NCI-H2196 (cell line): ENCODE measurements around the gene ZNF841.
"Not testable (repeated sequence)": the region's sequence is repeated elsewhere in the genome, so short reads cannot be mapped to it uniquely, and the experiment has no call there.

Experiments used
- DNase-seq: peaks from one replicate; lab custom pipeline; 2025; ENCODE audit not compliant: unreplicated experiment; lab: John Stamatoyannopoulos, UW

Gene ZNF841

GRCh38 chr19:52095172-52096014, at the start of gene ZNF841:
TSS of gene ZNF841 (minus strand) at chr19:52095765. CDS start at chr19:52084801, 10,964 bp downstream.
- DNase-seq: peak; percentile 89

DNA sequence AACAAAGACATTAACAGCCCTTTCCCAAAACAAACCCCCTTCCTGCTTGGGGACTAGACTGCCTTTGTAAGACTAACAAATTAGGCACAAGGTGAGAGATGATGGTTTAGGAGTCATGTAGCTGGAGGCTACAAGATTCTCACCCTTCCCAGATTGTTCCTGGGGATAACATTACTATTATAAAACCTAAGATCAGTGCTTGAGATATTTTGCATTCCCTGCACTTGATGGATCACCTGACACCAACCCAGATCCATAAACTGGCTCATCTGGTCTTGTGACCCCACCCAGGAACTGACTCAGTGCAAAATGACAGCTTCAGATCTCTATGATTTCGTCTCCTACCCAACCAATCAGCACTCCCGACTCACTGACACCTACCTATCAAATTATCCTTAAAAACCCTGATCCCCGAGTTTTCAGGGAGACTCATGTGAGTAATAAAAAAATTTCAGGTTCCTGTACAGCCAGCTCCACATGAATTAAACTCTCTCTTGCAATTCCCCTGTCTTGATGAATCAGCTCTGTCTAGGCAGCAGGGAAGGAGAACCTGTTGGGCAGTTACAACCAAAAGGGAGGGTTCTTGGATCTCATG, 46.5 kb upstream of the ZNF841 start:
- no peak for DNase-seq

- DNase-seq: no peak
Observed at GRCh38 chr19:52141203-52141602, 45.6 kb upstream of the ZNF841 start.

GRCh38 chr19:52140032-52140710, 44.6 kb upstream of the ZNF841 start:
- DNase-seq: no peak

- peak; percentile 96 for DNase-seq
Observed at GRCh38 chr19:52139252-52140031, 43.9 kb upstream of the ZNF841 start, which contains the start of gene ZNF616. TSS of gene ZNF616 (minus strand) at chr19:52139938. CDS start at chr19:52130512, 9,426 bp downstream.

DNA sequence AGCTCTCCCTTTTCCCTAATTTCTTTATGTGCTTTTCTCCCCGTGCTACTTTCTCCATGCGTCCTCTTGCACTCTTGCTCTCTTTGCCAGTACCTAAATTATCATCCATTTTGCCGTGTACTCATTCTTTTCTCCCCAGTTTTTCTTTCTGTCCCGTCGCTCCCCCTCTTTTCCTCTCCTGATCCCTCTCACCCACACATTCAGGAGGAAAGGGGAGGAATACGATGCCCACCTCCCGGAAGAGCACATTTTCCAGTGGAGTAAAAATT, 43.4 kb upstream of the ZNF841 start:
- no peak for DNase-seq

DNA sequence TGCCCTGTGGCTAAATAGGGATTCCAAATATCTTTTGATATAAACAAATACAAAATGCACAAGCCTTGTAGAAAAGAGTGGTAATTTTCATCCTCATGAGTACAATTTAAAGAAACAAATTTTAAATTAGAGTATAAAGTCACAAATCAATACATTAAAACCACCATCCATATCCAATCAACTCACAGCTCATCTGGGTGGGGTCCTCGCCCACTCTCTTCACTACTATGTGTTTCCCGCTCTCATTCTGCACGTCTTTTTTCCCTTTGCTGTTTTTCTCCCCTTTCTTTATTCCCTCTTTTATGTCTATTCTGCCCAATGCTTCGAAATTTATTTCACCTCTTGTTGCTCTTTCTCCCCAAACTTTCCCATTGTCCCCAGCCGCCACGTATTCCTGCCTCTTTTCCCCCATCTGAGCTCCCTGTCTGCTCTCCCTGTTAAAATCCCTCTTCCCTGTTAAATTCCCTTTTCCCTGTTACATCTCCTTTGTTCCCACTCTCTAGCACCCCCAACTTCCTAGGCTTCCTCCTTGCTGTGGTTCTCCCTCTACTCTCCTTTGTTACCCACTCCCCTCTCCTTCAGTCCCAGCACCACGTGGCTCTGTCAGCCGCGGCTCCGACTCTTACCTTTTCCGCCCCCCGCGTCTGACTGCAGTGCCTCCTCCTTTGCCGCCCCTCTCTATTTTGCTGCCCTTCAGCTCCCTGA, 42.9 kb upstream of the ZNF841 start:
- peak; percentile 2 for DNase-seq

DNA sequence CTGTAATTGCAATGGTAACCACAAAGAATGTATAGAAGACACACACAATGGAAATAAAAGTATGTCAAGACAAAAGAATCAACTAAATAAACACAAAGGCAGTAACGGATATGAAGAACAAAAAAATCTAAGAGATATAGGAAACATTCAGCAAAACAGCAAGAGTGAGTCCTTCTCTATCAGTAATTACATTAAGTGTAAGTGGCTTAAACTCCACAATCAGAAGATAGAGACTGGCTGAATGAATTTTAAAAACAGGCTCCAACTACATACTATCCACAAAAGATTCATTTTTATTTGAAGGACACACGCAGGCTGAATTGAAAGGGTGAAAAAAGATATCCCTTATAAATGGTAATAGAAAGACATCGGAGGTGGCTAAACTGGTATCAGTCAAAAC, 24.7 kb upstream of the ZNF841 start:
- DNase-seq: no peak

DNA sequence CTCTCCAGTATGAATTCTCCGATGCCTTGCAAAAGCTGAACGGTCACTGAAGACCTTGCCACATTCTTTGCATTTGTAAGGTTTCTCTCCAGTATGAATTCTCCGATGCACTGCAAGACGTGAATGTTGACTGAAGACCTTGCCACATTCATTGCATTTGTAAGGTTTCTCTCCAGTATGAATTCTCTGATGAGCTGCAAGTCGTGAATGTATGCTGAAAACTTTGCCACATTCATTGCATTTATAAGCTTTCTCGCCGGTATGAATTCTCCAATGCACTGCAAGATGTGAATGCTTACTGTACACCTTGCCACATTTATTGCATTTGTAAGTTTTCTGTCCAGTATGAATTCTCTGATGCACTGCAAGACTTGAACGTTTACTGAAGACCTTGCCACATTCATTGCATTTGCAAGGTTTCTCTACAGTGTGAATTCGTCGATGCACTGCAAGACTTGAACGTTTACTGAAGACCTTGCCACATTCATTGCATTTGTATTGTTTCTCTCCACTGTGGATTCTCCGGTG, 20.0 kb upstream of the ZNF841 start:
- DNase-seq: no peak

GRCh38 chr19:52114691-52115090, 19.1 kb upstream of the ZNF841 start:
- DNase-seq: no peak

DNA sequence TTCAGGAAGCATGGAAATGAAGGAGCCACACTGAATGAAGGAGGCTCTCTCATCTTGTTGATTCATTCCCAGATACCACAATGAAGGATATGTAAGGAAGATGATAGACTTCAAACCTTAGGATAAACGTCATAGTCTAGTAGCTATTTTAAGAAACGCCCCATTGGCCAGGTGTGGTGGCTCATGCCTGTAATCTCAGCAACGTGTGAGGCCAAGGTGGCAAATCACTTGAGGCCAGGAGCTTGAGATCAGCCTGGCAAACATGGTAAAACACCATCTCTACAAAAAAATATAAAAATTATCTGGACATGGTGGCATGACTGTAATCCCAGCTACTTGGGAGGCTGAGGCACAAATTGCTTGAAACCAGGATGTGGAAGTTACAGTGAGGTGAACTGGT, 17.1 kb upstream of the ZNF841 start:
- DNase-seq: no peak

GRCh38 chr19:52110780-52111179, 15.2 kb upstream of the ZNF841 start:
- DNase-seq: no peak

- no peak for DNase-seq
Observed at GRCh38 chr19:52102782-52103181, 7.2 kb upstream of the ZNF841 start.

DNA sequence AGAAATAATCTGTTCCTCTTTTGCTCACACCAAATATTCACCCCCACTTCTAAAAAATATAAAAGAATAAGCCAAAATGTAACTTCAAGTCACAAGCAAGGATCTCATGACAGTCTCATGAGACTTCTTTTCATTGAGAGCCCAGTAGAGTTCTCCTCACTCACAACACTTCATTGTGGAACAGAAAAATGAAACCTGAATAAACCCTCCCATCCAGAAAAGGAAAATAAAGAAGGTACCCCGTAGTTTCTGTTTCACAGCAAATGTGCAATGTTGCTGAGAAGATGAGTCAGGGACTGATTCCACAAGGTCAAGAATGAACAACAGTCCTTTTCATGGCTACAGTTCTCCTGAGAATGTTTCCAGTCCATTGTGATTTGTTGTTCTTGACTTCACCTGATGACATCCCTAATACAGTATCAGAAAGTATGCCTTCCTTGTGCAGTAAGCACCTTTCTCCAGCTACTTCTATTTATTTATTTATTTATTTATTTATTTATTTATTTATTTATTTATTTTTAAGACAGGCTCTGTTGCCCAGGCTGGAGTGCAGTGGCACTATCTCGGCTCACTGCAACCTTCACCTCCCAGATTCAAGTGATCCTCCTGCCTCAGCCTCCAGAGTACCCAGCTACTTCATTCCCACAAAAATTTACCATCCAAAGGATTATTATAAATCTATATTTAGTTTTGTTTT, 6.4 kb upstream of the ZNF841 start:
- no peak for DNase-seq

DNA sequence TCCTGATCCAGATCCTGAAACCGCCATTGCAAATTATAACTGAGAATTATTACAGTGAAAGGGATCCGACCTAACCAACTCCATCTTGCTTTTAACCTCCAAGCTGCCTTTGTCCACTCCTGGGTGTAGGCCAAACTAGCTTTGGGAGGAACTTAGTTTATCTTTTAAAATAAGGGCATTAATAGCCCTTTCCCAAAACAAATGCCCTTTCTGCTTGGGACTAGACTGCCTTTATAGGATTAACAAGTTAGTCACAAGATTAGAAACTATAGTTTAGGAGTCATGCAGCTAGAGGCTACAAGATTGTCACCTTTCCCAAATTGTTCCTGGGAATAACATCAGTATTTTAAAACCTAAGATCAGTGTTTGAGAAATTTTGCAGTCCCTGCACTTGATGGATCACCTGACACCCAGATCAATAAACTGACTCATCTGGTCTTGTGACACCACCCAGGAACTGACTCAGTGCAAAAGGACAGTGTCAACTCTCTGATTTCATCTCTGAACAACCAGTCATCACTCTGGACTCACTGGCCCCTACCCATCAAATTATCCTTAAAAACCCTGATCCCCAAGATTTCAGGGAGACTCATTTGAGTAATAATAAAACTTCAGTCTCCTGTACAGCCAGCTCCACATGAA, 4.1 kb upstream of the ZNF841 start:
- no peak for DNase-seq

DNA sequence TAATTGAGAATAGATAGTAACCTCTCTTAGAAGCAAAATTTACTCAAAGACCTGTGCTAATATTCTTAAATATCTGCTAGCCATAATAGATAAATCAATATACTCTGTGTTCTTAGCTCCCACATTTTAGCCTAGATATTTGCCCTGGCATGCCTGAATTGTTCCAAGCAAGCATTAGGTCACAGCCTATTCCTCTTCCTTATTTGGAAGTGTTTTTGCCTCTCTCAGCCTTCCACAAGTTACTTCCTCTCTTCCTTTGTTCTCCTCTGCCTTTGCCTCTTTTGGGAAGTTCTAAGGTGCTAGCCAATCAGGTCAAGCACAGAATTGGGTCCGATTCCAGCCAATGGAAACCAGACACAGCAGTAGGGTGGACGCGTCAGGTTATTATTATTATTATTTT, 851 bp upstream of the ZNF841 start:
- DNase-seq: not testable (repeated sequence)

DNA sequence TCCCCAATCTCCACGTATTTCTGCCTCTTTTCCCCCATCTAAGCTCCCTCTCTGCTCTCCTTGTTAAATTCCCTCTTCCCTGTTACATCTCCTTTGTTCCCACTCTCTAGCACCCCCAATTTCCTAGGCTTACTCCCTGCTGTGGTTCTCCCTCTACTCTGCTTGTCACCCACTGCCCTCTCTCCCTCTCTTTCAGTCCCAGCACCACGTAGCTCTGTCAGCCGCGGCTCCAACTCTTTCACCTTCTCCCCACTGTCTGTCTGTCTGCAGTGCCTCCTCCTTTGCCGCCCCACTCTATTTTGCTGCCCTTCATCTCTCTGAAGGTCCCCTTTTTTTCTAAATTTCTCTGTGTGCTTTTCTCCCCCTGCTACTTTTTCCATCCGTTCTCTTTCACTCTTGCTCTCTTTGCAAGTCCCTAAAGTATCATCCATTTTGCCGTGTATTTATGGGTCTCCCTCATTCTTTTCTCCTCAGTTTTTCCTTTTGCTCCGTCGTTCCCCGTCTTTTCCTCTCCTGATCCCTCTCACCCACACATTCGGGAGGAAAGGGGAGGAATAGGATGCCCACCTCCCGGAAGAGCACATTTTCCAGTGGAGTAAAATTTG, 937 bp downstream of the ZNF841 start:
- DNase-seq: no peak

DNA sequence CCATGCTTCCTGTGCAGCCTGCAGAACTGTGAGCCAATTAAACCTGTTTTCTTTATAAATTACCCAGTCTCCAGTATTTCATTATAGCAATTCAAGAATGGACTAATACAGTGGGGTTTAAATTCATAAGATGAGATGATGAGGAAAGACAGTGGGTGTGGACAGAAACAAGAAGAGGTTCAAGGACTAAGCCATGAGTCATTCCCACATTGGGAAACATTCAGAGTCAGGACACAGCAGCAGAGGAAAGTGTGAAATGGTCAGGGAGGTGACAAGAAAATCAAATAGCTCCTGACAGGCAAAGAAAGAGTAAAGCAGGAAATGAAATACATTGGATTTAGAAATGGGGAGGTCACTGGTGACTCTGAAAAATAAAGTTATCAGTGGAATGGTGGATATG, 9.1 kb downstream of the ZNF841 start:
- DNase-seq: no peak

DNA sequence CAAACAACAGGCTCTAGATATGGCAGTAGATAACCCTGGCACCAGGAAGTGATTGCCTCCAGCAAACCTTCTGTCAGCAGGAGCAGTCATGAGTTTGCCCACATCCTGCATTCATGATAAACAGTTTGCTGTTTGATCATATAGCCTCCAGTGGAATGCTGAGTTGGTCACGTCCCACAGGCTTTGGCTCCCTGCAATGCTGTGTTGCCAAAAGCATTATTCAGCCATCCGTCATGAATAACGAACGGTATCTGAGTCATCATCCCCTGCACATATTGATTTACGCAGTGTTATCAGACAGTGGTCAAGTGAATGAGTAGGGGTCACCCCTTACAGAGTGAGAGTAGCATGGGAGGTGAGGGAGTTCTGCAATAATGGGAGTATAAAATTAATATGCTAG, 25.1 kb downstream of the ZNF841 start:
- no peak for DNase-seq
